MM.1S (cell line): ENCODE results near the gene STS.

ENCODE experiments used
- EZH2 ChIP-seq: fragments of 300-600 bp; sonication (generic); optimal IDR thresholded peaks from 2 replicates; pipeline ENCODE3; 2017; ENCODE audit warnings: low read depth, mild to moderate bottlenecking, antibody characterized with exemption, low read length, mixed read lengths
- TF ChIP-seq, protein P1 (sequence below): fragments of 300-600 bp; sonication (generic); IDR thresholded peaks from 2 replicates; pipeline ENCODE4 v1.5.1; 2016; ENCODE audit warnings: antibody characterized with exemption, low read length, mixed read lengths

DNA sequence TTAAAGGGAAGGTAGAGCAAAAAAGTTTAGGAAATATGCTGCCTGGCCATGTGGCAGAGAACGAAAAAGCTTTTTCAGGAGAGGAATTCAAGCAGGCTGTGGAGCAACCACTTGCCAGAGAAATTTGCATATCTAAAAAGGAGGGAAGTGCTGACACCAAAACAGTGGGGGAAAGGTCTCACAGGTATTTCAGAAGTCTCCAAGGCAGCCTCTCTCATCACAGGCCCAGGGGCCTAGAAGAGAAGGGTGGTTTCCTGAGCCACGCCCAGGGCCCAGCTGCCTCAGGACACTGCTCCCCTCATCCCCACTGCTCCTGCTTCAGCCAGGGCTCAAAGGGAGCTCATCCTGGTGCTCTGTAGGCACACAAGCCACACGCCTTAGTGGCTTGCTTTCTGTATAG lies 29.9 kb upstream of the STS start:
- TF ChIP-seq, protein P1, sequence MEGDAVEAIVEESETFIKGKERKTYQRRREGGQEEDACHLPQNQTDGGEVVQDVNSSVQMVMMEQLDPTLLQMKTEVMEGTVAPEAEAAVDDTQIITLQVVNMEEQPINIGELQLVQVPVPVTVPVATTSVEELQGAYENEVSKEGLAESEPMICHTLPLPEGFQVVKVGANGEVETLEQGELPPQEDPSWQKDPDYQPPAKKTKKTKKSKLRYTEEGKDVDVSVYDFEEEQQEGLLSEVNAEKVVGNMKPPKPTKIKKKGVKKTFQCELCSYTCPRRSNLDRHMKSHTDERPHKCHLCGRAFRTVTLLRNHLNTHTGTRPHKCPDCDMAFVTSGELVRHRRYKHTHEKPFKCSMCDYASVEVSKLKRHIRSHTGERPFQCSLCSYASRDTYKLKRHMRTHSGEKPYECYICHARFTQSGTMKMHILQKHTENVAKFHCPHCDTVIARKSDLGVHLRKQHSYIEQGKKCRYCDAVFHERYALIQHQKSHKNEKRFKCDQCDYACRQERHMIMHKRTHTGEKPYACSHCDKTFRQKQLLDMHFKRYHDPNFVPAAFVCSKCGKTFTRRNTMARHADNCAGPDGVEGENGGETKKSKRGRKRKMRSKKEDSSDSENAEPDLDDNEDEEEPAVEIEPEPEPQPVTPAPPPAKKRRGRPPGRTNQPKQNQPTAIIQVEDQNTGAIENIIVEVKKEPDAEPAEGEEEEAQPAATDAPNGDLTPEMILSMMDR, result no peak
- no peak for TF ChIP-seq EZH2
